SK-N-MC (cell line): ENCODE data around the gene TSPAN32.

Experiments used
- EZH2 ChIP-seq: fragments of 200-600 bp; sonication (generic); IDR thresholded peaks from one replicate; pipeline ENCODE4 v1.6.1; 2017; ENCODE audit warnings: antibody characterized with exemption
- POLR2AphosphoS5 ChIP-seq: IDR thresholded peaks from 2 replicates; pipeline ENCODE4 v1.6.1; 2012; ENCODE audit warnings: mild to moderate bottlenecking, low read depth, low read length, borderline replicate concordance

DNA sequence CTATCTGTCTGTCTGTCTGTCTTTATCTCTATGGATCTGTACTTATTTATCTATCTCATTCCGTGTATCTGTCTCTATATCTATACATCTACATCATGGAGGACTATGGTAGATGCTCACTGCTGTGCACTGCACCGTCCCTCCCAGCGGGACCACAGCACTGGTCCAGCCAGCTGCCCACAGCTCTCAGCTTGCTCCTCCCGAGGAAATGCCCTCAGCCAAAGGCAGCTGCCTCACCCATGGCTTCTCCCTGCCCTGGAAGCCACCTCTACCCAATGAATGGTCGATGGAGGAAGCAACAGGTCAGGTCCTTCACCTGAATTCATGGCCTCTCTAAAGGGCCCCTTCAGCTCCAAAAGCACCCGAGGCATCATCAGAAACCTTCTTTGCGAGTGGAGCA lies 60.6 kb downstream of the TSPAN32 start:
- TF ChIP-seq EZH2 (no peak), POLR2AphosphoS5 (no peak)
